Dedifferentiated amniotic fluid mesenchymal stem cell (primary cell): Measurements from ENCODE around the gene KAT2B.
A peak's percentile ranks its signal among the peaks of the same experiment; 100 is the strongest.
"Not testable (repeated sequence)": the region's sequence is repeated elsewhere in the genome, so short reads cannot be mapped to it uniquely, and the experiment has no call there.

Source experiments
- DNase-seq: peaks from one replicate; pipeline ENCODE4 v3.0.0-alpha.2; 2016; ENCODE audit errors: extremely low spot score

Gene KAT2B

DNA sequence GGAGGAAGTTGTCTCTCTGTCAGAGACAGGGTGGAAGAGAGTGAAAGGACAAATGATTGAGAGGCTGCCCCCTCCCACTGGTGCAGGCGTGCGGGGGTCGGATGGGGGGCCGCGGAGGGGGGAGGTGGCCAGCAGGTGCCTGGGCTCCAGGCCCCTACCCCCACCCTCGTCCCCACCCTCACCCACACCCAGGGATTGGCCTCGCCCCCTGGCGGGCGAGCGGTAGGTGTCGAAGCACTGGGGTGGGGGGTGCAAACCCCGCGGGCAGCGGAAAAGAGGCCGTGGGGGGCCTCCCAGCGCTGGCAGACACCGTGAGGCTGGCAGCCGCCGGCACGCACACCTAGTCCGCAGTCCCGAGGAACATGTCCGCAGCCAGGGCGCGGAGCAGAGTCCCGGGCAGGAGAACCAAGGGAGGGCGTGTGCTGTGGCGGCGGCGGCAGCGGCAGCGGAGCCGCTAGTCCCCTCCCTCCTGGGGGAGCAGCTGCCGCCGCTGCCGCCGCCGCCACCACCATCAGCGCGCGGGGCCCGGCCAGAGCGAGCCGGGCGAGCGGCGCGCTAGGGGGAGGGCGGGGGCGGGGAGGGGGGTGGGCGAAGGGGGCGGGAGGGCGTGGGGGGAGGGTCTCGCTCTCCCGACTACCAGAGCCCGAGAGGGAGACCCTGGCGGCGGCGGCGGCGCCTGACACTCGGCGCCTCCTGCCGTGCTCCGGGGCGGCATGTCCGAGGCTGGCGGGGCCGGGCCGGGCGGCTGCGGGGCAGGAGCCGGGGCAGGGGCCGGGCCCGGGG is at the start of gene KAT2B:
Gene KAT2B, plus strand, starts transcription at position 682 of the 783 bp plus-strand sequence. Its CDS starts 32 bp downstream, at position 714.
- DNase-seq, result peak; percentile 31

DNA sequence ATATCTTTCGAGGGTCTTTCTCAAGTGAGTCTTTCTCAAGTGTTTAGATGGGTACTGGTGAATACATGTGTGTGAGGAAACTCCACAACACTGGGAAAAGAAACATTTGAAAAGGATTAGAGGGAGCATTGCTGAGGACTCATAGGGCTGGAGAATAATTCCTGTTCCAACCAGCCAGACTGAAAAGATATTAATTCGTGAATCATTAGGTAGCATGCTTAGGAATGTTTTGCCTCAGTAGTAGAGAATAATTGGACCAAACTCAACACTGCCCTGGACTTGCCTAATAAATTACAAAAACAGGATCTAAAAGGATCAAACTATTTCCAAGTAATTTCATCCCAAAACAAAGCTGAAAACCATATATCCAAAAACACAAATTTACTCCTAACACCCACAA is 45.5 kb upstream of the KAT2B start:
- no peak for DNase-seq

DNA sequence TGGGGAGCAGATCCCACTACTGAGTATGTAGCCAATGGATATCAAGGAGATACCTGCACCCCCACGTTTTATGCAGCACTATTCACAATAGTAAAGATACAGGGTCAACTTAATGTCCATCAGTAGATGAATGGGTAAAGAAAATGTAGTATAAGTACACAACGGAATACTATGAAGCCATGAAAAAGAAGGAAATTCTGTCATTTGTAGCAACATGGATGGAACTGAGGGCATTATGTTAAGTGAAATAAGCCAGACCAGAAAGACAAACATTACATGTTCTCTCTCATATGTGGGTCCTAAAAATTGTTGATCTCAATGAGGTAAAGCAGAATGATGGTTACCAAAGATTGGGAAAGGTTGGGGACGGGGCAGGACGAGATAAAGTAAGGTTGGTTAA is 42.7 kb upstream of the KAT2B start:
- DNase-seq, result no peak

DNA sequence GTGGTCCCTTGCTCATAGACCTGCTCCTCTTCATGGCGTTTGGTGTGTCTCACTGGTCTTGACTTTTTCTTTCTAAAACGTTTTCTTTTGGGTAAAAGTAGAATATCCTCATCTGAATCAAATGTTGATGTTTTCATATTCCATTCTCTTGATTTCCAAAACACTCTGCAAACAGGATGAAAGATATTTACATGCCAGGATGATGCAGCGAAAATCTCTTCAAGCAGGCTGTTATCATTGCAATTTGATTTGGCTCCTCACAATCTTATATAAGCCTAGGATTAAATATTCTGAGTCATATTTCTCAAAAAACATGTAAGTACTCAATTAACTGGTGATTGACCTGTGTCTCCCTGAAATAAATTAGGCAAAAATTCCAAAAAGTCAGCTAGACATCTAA is 38.3 kb upstream of the KAT2B start:
- DNase-seq, result no peak

DNA sequence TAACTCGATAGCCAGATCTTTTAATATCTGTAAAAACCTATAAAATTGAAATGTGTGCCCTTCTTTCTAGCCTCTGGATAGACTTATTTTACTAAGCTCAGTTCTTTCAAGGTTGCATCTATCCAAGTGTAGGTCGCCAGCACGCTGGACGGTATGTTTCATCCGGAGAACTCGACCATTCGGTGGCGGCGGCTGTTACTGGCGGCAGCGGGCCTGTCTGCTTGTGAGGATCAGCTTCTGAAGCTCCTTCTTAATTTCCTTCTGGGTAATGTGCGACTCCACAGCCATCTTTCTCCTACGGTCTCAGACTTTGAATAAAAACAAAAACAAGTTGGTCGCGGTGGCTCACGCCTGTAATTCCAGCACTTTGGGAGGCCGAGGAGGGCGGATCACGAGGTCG is 32.3 kb upstream of the KAT2B start:
- no peak for DNase-seq

DNA sequence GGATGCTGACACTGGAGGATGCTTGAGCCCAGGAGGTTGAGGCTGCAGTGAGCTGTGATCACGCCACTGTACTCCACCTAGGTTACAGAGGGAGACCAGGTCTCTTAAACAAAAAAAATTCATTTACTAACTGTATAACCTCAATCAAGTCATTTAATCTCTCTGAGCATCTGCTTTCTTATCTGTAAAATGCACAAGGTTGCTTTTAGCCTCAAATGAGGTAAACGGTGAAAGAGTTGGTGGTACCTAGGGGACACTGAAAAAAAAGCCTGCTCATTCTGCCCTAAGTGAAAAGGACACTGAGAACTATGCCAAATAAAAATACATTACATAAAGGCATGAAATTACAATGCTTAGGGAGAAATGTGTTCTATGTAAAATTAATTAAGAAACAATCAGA is 31.6 kb upstream of the KAT2B start:
- no peak for DNase-seq

DNA sequence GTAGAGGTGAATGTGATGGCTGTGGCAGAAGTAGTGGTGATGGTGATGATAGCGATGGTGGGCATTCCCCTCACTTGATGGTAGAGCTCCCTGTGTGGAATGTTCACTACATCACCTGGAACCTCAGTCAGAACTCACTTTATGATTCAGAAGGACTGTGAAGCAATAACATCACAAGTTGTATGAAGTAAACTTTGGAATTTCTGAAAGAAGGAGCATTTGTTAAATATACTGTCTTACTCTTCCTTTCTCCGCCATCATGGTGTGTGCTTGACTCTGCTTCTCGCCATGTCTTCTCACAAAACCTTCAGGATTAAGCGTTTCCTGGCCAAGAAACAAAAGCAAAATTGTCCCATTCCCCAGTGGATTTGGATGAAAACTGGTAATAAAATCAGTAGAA is 28.1 kb upstream of the KAT2B start, which contains the start of gene PP2D1:
Gene PP2D1, minus strand, starts transcription at position 101 of the 400 bp plus-strand sequence. CDS start 192 bp downstream, outside the sequence.
- DNase-seq, result no peak

DNA sequence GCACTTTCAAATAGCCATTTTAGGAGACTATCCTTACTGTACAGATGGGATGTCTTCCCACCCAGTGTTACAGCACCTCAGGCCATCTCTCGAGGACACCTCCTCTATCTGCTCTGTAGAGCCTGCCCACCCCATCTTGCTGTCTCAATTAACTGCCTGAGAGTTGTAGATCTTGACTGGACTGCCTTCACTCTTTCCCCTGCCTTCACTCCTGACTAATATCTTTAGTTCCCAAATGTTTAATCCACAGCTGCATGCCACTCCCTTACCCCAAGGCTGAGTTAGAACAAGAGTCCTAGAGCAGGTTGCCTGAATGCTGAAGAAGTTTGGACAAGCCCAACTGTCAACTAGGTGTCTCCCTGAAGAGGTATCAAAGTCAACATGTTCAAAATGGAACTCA is 26.9 kb upstream of the KAT2B start:
- DNase-seq, result no peak

DNA sequence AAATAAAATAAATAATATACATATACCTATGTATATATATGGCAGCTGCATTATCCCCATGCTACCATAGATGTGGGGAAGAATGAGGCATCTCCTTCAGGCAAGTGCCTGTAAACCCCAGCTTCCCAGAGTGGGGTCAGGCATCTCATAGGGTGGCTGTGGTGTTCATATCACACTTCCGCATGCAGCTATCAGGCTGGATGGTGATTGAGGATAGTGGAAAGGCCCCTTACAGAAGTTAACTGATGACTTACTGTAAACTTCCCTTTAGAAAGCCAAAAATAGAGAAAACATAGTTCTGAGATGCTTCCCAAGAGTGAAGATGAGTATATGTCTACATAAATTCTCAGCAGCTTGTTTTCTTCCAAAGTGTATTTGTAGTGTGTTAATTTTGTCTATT is 24.7 kb upstream of the KAT2B start:
- DNase-seq, result no peak

DNA sequence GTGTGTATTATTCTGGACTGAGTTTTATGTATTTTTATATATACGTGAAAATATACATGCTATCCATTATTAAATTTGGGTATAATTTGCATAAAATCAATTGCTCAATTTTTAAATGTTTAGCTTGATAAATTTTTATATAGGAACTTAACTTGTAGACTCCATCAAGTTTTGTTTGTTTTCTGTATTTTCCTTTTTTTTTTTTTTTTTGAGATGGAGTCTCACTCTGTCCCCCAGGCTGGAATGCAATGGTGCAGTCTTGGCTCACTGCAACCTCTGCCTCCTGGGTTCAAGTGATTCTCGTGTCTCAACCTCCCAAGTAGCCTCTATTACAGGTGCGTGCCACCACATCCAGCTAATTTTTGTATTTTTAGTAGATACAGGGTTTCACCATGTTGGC is 24.2 kb upstream of the KAT2B start:
- DNase-seq, result not testable (repeated sequence)

DNA sequence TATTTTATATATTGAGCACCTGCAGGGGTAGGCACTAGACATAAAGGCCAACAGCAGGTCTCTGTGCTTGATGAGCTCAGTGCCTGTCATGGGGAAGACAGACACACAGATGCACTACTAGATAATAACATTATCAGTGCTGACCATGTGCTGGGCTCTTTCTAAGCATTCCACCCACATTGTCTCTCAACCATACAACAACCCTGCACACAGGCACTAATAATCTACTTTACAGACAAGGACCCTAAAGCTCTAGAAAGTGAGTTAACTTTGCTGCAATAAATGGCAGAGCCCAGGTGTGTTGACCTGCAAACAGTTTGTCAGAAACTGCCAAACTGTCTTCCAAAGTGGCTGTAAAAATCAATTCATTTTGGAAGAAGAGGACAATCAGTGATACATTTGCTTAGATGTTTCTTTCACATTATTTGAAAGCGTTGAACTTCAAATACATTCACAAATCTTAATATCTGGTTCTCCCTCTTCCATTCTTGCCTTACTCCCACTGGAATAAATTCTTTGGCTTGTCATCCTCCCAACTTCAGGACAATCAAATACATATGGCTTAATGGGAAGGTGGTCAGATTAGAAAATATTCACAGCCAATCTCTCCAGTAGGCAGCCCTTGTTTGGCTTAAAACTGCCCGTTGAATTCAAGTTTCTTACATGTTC is 17.2 kb upstream of the KAT2B start:
- no peak for DNase-seq

DNA sequence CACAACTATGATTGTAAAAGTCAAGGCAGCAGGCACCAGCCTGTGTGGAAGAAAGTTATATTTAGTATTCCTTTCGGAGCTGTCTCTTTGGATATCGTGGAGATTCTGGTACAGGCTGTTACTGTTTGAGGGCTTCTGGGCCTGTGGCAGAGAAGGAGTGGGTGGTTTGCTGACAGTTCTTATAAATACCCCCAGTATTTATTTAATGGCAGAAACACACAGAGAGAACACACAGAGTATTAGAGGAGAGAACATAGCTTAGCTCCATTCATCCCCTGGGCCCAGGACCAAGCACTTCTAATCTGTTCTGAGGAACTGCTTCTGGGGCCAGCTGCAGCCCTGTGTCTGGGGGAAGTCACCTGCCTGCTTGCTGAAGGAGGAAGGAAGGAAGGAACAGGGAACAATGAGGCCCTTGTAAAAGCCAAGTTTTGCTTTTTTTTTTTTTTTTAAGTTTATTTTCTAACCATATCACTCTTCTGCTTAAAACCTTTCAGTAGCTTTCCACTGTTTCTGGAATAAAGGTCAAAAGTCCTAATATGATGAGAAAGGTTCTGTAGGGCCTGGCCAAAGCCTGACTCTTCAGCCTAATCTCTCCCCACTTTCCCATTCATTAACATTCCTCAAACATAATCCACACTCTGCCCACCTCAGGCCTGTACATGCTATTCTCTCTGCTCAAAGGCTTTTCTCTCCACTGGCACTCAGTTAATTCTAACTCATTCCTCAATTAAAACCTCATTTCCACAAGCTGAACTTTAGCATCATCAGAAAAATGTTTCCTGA is 16.4 kb upstream of the KAT2B start:
- DNase-seq, result no peak

DNA sequence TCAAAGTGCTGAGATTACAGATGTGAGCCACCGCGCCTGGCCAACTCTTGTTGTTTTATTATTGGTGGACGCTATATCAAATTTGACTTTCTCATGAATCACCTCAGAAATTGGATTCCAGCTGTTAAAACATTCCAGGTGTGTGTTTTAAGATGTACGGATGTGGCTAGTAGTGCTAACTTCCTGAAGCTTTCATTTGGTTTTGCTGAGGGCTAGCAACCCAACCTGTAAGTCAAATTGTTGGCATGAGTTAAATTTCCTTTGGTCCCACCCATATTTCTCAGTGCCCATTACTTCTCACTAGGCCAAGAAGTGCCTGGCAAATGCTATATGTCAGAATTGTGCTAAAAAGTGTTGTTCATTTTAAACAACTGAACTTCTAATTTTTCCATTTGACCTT is 13.1 kb upstream of the KAT2B start:
- DNase-seq, result no peak

DNA sequence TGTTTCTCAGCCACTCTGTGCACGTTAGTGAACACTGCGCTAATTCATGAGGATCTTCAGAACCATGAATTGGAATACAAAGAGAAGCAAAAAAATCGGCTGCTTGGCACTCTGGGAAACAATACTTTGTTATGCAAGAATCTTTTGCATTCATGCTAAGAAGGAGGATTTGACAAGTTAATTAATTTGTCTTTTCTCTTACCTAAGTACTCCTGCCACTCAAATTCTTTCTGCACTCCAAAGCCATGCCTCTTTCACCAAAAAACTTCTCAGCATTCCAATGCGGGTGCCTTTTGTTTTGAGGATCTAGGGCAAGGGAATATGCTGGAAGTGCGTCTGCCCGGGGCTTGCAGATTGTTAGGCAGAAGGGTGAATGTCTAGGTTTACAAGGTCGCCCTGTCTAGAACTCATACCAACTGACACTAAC is 11.3 kb upstream of the KAT2B start:
- DNase-seq, result no peak

DNA sequence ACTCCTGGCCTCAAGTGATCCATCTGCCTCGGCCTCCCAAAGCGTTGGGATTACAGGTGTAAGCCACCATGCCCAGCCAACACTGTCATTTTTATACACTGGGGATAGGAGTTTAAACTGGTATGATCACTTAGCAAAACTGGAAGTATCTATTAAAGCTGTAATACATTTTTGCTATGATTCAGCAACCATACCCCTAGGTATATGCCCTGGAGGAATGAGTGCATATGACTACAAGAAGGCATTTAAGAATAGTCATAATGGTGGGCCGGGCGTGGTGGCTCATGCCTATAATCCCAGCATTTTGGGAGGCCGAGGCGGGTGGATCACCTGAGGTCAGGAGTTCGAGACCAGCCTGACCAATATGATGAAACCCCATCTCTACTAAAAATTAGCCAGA is 8.3 kb upstream of the KAT2B start:
- DNase-seq, result not testable (repeated sequence)

DNA sequence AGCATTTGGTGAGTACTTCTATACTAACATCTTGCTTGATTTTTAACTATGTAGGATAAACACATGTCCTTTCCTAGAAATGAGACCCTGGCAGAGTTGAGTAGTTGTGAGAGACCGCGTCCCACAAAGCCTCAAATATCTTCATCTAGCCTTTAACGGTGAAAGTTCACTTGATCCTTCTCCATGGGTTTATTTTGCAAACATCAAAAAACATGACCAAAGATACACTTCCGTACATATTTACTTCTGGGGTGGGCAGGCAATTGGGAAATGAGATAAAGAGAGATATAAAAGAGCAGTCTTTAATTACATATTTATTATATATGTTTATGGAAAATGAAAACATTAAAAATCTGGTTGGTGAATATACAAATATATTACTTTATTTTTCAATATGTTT is 5.2 kb upstream of the KAT2B start:
- DNase-seq, result no peak

DNA sequence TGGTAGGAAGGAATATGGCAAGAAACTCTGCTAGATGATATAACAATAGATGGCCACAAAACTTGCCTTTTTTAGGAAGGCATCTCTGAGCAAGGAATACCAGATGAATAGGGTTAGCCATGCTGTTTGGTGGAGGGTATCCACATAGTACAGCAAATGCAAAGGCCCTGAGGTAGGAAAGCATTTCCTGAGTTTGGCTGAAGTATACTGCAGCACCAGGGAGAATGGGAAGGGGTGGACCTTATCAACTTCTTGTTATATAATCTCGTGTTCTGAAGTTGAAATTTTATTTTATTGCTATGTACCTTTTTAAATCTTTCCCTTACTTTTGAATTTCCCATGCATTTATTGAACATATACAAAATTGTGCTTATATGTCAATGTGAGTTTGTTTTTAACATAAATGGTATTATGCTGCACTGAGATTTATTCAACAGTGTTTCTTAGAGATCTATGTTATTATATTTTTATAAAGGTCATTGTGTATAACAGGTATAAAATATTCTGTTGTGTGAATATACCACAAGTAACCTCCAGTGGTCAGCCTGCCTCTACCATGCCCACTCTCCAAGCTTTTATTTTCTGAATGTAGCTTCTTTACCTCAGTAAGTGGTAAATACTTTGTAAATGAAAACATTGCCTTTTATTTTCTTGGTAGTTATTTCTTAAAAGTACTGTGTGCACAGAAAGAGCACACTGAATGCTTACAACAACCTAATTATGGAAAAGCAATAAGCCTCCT is 2.8 kb upstream of the KAT2B start:
- DNase-seq, result no peak

DNA sequence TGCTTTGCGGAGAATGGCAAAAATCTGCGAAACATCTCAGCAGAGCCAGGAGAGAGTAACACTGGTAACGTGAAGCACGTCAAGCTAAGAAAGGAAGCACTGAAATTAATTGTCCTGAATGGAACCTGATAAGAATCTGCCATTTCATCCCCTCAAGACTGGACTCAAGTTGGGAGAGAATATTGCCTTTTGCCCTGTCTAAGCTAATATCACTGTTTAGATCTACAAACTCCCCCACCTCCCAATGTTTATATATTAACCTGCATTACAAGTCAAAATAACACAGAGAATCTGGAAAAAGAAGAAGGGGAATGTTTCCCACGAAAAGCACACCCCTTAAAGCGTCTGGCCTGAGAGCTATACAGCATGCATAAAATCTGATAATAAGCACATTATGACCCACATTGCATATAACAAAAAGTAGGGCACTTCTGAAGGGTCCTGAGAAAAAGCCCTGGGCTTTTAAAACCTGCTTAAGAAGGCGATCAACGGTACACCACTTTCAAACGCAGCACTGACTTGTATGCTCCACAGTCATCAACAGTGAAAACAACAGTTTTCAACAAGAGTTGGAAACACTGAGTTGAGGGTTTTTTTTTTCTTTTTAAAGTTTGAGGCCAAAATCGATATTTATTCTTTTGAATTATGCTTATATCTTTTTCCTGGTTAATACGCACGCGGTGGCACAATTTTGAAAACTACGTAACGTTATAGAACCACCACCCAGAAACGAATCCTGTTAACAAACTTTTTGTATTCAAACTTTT is 1.4 kb upstream of the KAT2B start:
- no peak for DNase-seq

DNA sequence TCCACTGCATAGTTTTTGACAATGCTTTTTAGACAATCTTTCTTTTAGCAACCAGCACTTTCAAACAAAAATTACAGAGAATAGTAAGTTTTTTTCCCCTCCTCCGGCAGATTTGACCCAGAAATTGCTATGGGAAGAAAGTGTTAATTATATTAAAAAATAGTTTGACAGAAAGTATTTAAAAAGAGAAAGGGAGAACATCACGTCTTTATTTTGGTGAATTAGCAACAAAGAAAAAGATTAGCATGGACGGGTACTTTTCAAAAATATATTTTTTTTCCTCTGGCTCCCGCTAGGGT is 831 bp upstream of the KAT2B start:
- no peak for DNase-seq

DNA sequence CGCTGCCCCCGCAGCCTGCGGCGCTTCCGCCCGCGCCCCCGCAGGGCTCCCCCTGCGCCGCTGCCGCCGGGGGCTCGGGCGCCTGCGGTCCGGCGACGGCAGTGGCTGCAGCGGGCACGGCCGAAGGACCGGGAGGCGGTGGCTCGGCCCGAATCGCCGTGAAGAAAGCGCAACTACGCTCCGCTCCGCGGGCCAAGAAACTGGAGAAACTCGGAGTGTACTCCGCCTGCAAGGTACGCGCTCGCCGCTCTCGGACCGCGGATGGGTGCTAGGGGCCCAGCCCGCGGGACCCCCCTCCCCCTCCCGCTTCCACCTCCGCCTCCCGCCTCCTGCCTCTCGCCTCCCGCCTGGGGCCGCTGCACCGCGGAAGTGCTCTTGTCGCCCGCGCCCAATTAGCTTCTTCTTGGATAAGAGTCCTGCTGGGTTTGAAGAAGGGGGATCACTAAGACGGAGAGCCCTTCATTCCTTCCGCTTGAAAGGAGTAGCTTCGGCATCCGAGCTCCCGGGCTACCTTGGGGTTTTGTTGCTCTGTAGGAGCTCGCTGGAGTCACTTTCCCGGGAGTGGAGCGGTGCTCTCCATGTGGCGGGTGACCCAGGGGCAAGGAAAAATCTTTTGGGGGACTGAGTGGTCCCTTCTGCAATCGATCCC is 426 bp downstream of the KAT2B start:
- DNase-seq, result peak; percentile 54
